NT2/D1 (cell line): ENCODE results near the gene PAX2.

Experiments used
- DNase-seq: peaks from one replicate; pipeline ENCODE4 v3.0.0-alpha.2; 2011; ENCODE audit warnings: low read depth, low spot score
- H3K27me3 ChIP-seq: 2 replicates; pipeline ENCODE4 v1.6.0; 2011; ENCODE audit warnings: mild to moderate bottlenecking; ENCODE audit not compliant: insufficient read length, insufficient read depth
- H3K36me3 ChIP-seq: 2 replicates; pipeline ENCODE4 v1.6.1; 2011; ENCODE audit warnings: mild to moderate bottlenecking, low read length, mixed read lengths; ENCODE audit not compliant: insufficient read depth, insufficient read length
- H3K4me1 ChIP-seq: 2 replicates; pipeline ENCODE4 v1.5.1; 2011; ENCODE audit not compliant: insufficient read depth, insufficient read length
- H3K4me3 ChIP-seq: 2 replicates; pipeline ENCODE4 v1.5.1; 2011; ENCODE audit warnings: low read depth; ENCODE audit not compliant: insufficient read length
- H3K9ac ChIP-seq: 2 replicates; pipeline ENCODE4 v1.6.0; 2011; ENCODE audit warnings: low read depth; ENCODE audit not compliant: insufficient read length
- H3K9me3 ChIP-seq: 2 replicates; pipeline ENCODE4 v1.5.1; 2011; ENCODE audit warnings: mild to moderate bottlenecking, low read length; ENCODE audit not compliant: insufficient read depth
- SUZ12 ChIP-seq: IDR thresholded peaks from 2 replicates; pipeline ENCODE4 v1.6.1; 2011; ENCODE audit not compliant: insufficient read length, insufficient read depth; ENCODE audit errors: extremely low read depth
- YY1 ChIP-seq: IDR thresholded peaks from 2 replicates; pipeline ENCODE4 v1.6.1; 2011; ENCODE audit not compliant: insufficient read length, insufficient read depth
- ZNF274 ChIP-seq: IDR thresholded peaks from 2 replicates; pipeline ENCODE4 v1.6.1; 2011; ENCODE audit warnings: mild to moderate bottlenecking, low read depth, low read length

The PAX2 gene

DNA sequence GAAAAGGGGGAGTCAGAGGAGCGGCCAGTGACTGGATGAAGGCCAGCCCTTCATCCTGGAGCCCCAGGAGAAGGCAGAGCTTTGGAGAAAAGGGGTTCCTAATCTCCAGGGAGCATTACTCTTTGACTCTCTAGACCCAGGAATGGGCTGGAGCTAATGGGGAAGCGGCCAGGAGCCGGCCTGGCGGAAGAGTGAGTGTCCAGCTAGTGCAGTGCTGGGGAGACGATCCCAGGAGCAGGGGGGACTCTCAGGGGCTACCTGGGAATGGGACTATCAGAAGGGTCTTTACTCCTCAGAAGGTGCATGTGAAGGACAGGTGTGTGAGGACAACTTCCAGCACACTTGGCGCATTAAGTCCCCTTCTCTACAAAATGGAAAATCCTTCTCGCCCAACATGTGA lies 2.4 kb upstream of the PAX2 start:
- no peak for DNase-seq
- no peak for TF ChIP-seq SUZ12
- no peak for TF ChIP-seq ZNF274
- H3K27me3 ChIP-seq = peaks cover 91% of the 10 kb centered on the region
- H3K4me3 ChIP-seq = no peak overlapping the region
- H3K9ac ChIP-seq = no peak overlapping the region
- H3K36me3 ChIP-seq = no peaks in the 10 kb centered on the region
- H3K9me3 ChIP-seq = no peaks in the 10 kb centered on the region
- H3K4me1 ChIP-seq = peaks cover 14% of the 10 kb centered on the region

DNA sequence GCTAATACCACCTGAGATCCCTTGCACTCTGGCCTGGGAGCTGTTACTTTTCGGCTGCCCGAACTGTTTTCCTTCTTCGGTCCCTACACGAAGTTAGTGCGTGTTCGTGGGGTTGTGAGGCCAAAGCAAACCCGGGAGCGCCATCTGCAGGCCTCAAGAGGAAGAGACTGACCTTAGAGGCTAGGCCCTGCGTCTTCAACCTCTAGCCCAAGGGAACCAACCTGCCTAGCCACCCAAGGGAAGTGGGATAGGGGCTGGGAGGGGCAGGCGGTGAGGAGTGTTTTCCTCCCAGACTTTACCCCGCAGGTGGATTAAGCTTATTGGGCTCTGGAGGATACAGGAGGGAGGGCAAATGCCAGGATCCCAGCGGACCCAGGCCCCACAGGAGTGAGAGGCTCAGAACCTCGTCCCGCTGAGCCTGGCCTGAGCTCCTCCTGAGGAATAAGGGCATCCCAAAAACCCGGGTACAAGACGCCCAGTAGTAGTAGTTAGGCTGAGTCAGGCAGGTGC lies 1.7 kb upstream of the PAX2 start:
- H3K4me1 ChIP-seq = peaks cover 14% of the 10 kb centered on the region
- peak overlapping the region; percentile 10 for H3K9ac ChIP-seq
- no peak for DNase-seq
- H3K4me3 ChIP-seq = peak overlapping the region; percentile 11
- no peaks in the 10 kb centered on the region for H3K36me3 ChIP-seq
- peaks cover 91% of the 10 kb centered on the region for H3K27me3 ChIP-seq
- no peak for TF ChIP-seq ZNF274
- no peaks in the 10 kb centered on the region for H3K9me3 ChIP-seq

DNA sequence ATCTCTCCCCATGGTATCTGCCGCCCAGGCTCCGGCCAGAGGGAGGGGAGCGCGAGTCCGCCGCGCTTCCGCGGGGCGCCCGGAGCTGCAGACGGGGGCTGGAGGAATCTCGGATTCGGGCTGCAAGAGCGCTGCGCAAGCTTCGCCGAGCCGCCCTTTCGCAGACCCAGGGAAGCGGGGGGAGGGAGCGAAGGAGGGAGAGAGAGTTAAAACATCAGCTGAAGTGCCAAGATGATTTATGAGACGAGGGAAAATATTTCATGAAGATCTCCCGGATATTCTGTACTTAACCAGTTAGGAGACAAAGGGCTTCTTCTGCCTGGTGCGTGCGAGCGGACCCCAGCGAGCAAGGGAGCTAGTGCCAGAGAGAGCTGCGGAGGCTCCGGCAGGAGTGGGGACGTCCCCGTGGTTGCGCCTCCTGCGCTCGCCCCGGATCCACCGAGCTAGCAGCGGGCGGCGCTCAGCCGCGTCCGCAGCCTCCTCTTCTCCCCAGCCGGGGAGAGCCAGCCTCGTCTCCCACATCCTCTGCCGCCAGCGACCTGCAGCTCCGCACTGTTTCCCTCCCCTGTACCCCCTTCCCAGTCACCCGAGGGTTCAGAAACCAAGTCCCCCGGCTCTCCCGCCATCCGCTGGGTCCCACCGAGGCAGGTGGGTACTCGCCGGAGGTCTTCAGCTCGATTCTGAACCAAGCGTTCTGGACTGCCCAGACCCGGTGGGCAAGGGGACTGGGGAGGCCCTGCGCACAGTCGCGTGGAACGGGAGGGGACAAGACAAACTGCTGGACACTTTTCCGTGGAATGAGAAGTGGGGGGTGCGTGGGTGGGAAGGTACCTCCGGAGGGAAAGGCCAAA lies 1.0 kb upstream of the PAX2 start:
- peak overlapping the region; percentile 10 for H3K9ac ChIP-seq
- DNase-seq = no peak
- peak overlapping the region; percentile 12 for H3K4me3 ChIP-seq
- H3K4me1 ChIP-seq = peaks cover 14% of the 10 kb centered on the region
- TF ChIP-seq SUZ12 (peak; percentile 84), YY1 (no peak)
- no peaks in the 10 kb centered on the region for H3K36me3 ChIP-seq
- no peaks in the 10 kb centered on the region for H3K9me3 ChIP-seq
- H3K27me3 ChIP-seq = peaks cover 91% of the 10 kb centered on the region

DNA sequence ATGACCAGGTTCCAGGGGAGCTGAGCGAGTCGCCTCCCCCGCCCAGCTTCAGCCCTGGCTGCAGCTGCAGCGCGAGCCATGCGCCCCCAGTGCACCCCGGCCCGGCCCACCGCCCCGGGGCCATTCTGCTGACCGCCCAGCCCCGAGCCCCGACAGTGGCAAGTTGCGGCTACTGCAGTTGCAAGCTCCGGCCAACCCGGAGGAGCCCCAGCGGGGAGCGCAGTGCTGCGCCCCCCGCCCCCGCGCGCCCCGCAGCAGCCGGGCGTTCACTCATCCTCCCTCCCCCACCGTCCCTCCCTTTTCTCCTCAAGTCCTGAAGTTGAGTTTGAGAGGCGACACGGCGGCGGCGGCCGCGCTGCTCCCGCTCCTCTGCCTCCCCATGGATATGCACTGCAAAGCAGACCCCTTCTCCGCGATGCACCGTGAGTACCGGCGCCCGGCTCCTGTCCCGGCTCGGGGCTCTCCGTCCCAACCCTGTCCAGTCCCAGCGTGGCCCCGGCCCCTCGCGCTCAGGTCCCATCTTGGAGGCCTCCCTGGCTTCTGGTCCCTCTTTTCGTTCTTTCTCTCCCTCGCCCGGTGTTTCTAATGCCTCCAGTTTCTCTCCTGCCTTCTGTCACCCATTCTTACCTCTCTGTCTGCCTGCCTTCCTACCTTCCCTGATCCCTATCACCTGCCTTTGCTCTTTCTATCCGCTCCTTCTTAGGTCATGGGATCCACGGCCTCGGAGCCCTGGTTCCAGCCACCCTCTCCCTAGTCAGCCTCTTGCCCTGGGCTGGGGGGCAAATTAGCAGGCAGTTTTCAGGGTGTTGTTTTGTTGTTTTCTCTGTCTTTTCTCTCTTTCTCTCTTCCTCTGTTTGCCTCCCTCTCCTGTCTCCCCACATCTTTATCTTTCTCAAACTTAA lies 751 bp downstream of the PAX2 start:
- no peaks in the 10 kb centered on the region for H3K36me3 ChIP-seq
- H3K4me1 ChIP-seq = peaks cover 17% of the 10 kb centered on the region
- TF ChIP-seq SUZ12 (peak; percentile 64), ZNF274 (no peak), YY1 (no peak)
- H3K9ac ChIP-seq = no peak overlapping the region
- H3K27me3 ChIP-seq = peaks cover 91% of the 10 kb centered on the region
- no peak for DNase-seq
- H3K9me3 ChIP-seq = no peaks in the 10 kb centered on the region
- no peak overlapping the region for H3K4me3 ChIP-seq

DNA sequence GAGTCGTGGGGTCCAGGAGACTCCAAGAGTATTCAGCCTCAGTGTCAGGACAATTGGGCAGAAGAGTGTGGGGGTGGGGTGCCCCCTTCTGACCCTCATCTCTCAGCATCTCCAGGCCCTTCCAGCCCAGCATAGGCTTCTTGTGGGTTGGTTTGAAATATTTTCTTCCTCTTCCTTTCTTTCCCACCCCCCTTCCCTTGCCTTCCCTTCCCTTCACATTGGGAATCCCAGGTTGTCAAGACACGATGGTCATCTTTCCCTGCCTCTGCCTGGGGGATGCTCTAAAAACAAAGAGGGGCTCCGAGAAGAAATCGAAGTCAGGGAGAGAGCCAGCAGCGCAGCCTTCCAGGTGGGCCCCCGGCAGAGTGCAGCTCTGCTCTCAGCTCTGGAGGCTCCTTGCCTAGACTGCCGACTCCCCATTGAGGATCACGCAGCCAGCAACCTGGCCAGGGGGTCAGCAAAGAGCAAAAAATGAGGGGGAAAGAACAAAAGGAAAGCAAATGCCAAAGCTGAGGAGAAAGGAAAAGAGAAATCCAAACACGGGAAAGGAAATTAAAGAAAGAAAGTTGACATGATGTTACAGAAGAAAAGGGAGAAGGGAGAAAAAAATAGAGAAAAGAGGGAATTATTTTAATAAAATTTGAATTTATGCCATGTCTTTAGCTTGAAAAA lies 1.5 kb downstream of the PAX2 start:
- H3K27me3 ChIP-seq = peaks cover 91% of the 10 kb centered on the region
- H3K4me1 ChIP-seq = peaks cover 17% of the 10 kb centered on the region
- H3K4me3 ChIP-seq = no peak overlapping the region
- no peaks in the 10 kb centered on the region for H3K9me3 ChIP-seq
- no peak for TF ChIP-seq ZNF274
- TF ChIP-seq SUZ12 = no peak
- TF ChIP-seq YY1 = no peak
- no peak overlapping the region for H3K9ac ChIP-seq
- DNase-seq = no peak
- no peaks in the 10 kb centered on the region for H3K36me3 ChIP-seq

DNA sequence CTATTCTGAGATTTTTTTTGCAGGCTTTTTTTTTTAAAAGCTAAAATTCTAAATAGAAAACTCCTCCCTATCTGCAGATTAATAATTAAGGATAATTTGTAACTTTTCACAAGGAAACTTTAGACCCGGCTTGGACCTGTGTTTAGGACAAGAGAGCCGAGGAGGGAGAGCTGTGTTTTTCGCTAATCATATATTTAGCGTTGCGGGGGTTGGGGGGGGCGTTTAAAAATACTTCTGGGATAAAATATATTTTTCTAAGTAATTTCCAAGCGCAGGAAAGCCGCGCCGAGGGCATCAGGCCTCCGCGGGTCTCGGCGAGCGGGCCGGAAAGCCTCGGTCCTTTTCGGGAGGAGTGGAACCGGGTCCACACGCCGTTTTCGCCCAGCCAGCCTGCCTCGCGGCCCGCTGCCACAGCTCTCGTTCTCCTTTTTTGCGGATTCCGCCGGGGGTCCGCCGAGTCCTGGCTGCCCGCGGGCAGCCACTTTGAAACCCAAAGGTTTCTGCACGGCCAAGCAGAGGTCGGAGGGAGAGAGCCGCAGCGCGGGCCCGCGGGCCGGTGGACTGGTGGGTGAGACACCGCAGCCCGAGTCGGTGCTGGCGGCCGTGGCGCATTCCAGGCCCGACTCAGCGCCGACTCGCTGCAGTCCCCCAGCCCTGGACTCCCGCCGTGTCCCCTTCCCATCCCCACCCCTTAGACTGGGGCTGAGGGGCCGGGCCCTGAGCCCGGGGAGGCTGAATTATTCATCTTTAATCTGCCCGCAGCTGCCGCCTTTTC lies 2.3 kb downstream of the PAX2 start:
- Histone ChIP-seq H3K36me3 (no peaks in the 10 kb centered on the region), H3K4me1 (peaks cover 13% of the 10 kb centered on the region), H3K27me3 (peaks cover 91% of the 10 kb centered on the region)

More for the DNA sequence above, 2.3 kb downstream of the PAX2 start:
- H3K4me3 ChIP-seq = no peak overlapping the region
- TF ChIP-seq SUZ12 (peak; percentile 81), ZNF274 (no peak)
- no peaks in the 10 kb centered on the region for H3K9me3 ChIP-seq
- H3K9ac ChIP-seq = no peak overlapping the region
- no peak for DNase-seq
